Pulmonary artery endothelial cell (primary cell): ENCODE data around the gene G3BP1. TPM values are rescaled to one million over a fixed set of nuclear protein-coding genes. Genes with fewer than 3 reads are reported as not detected.
"Not testable (repeated sequence)": the region's sequence is repeated elsewhere in the genome, so short reads cannot be mapped to it uniquely, and the experiment has no call there.

ENCODE experiments used
- DNase-seq: peaks from one replicate; pipeline ENCODE4 v3.0.0-alpha.2; 2011; ENCODE audit warnings: low read depth, low spot score
- total RNA-seq: library from RNA; depleted of rRNA; stranded (reverse); fragments of >200 nt; gene quantifications from 2 replicates; pipeline ENCODE4 v1.2.3, GENCODE V29; 2014

G3BP1 gene
- total RNA-seq, 1 donor from 2014 or later = 289 TPM

- DNase-seq = no peak
Measured at GRCh38 chr5:151795426-151795825, 23.7 kb downstream of the G3BP1 start.

DNA sequence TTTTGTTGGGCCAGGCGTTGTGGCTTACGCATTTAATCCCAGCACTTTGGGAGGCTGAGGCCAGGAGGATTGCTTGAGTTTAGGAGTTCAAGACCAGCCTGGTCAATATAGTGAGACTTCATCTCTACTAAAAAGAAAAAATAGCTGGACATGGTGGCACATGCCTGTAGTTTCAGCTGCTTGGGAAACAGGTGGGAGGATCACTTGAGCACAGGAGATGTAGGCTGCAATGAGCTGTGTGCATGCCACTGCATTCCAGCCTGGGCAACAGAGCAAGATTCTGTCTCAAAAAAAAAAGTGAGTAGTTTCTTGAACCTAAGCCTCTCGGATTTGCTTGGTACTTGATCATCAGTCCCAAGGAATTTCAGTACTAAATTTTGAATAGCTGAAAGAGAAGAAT is 26.9 kb downstream of the G3BP1 start:
- no peak for DNase-seq

DNA sequence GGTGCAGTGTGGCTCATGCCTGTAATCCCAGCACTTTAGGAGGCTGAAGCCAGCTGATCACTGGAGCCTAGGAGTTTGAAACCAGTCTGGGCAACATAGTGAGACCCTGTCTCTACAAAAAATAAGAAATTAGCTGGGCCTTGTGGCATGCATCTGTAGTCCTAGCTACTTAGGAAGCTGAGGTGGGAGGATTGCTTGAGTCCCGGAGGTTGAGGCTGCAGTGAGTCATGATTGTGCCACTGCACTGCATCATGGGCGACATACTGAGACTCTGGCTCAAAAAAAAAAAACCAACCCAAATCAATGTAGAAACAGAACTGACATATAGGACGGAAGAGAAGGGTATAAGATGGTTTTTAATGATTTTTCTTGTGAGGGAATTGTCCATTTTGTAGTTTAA is 27.7 kb downstream of the G3BP1 start:
- no peak for DNase-seq

GRCh38 chr5:151800532-151800931 is 28.8 kb downstream of the G3BP1 start:
- no peak for DNase-seq

DNA sequence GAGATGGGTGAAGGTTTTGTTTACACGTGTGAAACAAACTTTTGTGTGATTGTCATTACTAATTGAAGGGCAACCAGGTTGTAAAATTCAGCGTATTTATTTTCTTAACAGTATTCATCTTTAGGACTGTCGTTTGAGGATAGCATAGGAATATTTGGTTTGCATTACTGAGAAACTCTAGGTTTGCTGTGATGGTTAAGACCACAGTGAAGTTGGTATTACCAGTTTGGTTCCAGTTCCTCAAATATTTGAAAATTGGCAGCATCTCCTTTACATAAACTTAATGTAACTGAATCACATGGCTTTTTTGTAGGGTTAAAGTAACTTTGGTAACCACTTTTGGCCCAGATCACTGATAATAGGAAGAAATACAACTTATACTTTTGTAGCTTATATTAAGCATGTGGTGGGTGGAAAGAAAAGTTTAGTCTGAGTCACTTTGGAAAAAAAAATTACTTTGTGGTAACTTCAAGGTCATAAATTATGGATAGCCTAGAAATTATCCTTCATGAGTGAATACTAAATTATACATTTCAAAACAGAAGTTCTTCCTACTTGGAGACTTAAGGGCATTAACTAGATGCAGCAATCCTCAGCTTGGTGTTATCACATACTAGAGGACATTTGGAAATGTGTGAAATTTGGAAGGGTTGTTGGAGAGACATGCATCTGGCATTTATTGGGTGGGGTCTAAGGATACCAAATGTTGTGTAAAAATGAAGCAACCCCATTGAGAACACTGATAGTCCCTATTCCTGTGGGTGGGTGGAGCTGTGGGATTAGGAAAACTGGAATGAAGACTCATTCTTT is 33.9 kb downstream of the G3BP1 start:
- no peak for DNase-seq

DNA sequence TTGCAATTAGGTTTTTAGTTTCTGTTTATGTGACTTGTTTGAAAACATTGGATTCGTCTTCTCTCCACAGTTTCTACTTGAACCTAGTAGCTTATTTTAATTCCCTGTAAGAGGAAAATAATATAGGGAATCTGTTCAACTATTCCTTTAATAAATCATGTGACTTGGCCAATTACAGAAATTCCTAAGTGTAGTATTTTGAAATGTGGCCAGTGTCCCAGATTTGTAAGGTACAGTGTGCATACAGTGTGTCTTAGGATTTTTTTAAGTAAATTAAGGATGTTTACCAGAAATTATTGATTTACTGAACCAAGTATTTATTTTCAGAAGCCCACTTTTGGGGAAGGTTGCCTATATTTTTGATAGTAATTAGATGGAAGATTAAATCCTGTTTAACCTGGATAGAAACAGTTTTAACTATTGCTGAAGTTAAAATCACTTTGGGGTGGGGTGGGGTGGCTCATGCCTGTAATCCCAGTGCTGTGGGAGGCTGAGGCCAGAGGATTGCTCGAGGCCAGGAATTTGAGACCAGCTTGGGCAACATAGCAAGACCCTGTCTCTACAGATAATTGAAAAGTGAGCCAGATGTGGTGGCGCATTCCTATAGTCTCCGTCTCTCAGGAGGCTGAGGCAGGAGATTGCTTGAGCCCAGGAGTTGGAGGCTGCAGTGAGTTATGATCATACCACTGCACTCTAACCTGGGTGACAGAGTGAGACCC is 36.9 kb downstream of the G3BP1 start:
- DNase-seq = no peak

- DNase-seq = no peak
Measured at GRCh38 chr5:151810449-151810848, 38.7 kb downstream of the G3BP1 start.

- no peak for DNase-seq
Measured at GRCh38 chr5:151810897-151811296, 39.1 kb downstream of the G3BP1 start.

GRCh38 chr5:151811593-151812321 is 40.0 kb downstream of the G3BP1 start:
- no peak for DNase-seq

GRCh38 chr5:151812757-151813309 is 41.1 kb downstream of the G3BP1 start:
- no peak for DNase-seq

DNA sequence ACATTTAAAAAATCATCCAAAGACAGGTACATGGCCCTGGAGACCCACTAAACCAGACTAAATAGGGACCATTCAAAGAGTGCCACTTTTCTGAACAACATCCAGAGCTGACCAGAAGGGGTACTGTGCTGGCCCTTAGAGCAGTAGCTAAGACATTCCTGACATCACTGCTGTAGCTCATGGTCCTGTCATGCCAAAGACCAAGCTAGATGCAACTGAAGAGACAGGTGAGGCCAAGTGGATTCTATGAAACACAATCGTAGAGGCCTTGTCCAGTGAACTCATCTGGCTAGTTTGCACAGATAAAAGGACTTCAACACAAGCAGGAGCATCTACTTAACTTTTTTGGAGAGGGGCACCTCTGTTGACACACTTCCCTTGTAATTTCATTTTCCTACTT is 43.3 kb downstream of the G3BP1 start:
- DNase-seq = no peak

- no peak for DNase-seq
Measured at GRCh38 chr5:151819830-151820229, 48.1 kb downstream of the G3BP1 start.

- DNase-seq = no peak
Measured at GRCh38 chr5:151820271-151820670, 48.5 kb downstream of the G3BP1 start.

GRCh38 chr5:151820903-151821302 is 49.1 kb downstream of the G3BP1 start:
- no peak for DNase-seq

GRCh38 chr5:151822141-151822540 is 50.4 kb downstream of the G3BP1 start:
- DNase-seq = no peak

GRCh38 chr5:151825445-151825844 is 53.7 kb downstream of the G3BP1 start:
- peak; percentile 11 for DNase-seq

DNA sequence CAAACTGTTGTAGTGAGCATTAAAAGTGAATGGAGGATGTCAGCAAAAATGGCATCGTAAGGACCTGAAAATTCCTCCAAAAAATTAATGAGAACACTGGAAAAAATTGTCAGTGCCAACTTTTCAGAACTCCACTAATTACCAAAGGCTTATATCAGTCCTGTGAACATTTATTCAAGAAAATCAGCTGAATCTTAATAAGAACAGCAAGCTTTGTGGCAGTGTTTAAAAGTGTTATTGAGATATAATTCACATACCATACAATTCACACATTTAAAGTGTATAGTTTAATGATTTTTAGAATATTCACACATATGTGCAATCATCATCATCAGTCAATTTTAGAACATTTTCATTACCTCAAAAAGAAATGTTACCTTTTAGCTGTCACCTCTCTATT is 57.6 kb downstream of the G3BP1 start:
- DNase-seq = no peak

- not testable (repeated sequence) for DNase-seq
Measured at GRCh38 chr5:151832843-151833242, 61.1 kb downstream of the G3BP1 start.

GRCh38 chr5:151846765-151847164 is 75.0 kb downstream of the G3BP1 start:
- DNase-seq = no peak

- DNase-seq = no peak
Measured at GRCh38 chr5:151847871-151848270, 76.1 kb downstream of the G3BP1 start.

GRCh38 chr5:151855701-151856100 is 83.9 kb downstream of the G3BP1 start:
- DNase-seq = no peak

GRCh38 chr5:151856861-151857260 is 85.1 kb downstream of the G3BP1 start:
- no peak for DNase-seq
